NCI-H1436 treated with DMSO at 0.1 percent for 48 hours (cell line): ENCODE results near the gene FAM156A.
"Not testable (repeated sequence)": the region's sequence is repeated elsewhere in the genome, so short reads cannot be mapped to it uniquely, and the experiment has no call there.

ENCODE experiments used
- DNase-seq: peaks from one replicate; lab custom pipeline; 2025; lab: John Stamatoyannopoulos, UW

Gene FAM156A

GRCh38 chrX:52966993-52967738, 8.8 kb upstream of the FAM156A start:
- DNase-seq = not testable (repeated sequence)

DNA sequence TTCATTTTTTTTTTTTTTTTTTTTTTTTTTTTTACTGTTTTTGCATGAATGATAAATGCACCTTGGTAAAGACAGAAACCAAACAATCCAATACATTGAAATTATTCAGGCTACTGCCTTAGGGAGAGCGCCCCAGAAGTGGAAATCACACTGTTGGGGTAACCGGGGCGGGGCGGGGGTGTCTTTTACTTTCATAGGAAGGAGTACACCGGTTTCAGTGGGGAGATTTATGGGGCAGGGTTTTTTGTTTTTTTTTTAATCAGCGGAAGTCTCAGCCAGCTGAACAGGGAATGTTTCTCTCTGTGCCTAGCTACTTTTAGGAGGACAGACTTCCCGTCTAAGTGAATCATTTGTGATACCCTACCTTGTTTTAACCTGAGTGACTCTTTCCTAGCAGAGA, 643 bp upstream of the FAM156A start:
- not testable (repeated sequence) for DNase-seq

DNA sequence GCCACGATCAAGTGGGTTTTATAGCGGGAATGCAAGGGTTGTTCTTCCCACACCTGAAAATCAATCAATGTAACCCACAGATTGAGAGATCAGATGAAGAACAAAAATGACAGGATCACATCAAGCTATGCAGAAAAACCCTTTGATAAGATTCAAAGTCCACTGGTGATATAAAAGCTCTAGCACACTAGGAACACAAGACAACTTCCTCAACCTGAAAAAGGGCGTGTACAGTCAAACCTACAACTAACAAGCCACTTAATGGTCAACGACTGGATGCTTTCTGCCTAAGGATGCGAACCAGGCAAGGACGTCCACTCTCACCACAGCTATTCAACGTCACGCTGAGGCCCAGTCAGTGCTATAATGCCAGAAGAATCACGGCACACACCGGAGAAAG, 8.4 kb downstream of the FAM156A start:
- DNase-seq = not testable (repeated sequence)

DNA sequence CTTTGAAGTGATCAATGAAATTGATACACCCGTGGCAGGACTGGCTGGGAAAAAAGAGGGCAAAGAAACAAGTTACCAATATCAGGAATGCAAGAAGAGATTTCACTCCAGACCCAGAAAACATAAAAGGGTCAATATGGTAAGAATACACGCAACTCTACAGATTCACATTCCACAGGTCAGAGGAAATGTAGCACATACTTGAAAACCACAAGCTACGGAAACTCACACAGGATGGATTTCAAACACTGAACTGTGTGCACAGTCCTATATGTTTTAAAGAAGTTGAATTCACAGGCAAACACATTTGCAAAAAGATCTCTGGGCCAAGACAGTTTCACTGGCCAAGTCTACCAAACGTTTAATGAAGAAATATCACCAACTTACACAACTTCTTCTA, 9.0 kb downstream of the FAM156A start:
- not testable (repeated sequence) for DNase-seq

GRCh38 chrX:52948265-52948664, 10.1 kb downstream of the FAM156A start:
- DNase-seq = not testable (repeated sequence)

DNA sequence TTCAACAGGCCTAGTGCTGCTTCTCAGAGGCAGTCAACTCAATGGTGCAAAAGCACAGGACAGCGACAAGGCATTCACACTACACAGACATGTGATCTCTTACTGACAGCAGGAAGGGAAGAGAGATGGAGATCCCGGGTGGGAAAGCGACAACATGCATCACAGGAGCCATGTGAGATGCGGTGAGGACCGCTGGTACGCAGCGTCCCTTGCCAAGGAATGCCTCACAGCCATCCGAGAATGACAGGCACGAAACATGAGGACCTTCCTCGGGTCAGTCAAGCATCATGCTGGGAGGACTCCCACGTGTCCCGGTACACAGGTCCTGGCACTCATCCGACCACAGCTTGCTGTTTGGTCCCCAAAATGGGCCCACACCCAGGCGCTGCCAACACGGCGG, 10.8 kb downstream of the FAM156A start:
- not testable (repeated sequence) for DNase-seq

DNA sequence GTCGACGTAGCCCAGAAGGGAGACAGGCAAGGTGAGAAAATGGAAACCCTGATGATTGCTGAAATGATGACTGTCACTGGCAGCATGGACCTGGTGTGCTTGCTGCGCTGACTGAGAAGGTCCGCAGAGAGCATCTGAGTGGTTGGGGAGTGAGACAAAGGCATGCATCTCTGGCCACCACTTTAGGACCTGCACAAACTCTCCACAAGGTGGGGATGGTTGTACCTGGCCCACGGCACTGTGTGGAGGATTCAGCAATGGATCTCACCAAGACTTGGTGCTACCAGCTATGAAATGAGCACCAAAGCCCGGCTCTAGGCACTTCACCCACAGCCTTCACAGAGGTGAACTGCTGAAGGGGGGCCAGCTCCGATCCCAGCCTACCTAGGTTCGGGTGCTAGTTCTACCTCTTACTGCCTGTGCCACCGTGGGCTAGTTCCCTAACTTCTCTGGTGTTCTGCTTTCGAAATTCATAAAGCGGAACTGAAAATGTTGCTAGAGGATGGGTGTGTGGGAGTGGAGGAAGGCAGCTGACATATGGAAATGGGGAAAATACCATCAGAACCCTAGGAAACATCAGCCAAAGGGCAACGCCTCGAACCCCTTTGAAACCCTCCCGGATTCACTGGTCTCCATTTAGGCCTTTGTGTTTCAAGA, 12.4 kb downstream of the FAM156A start:
- not testable (repeated sequence) for DNase-seq

- not testable (repeated sequence) for DNase-seq
Observed at GRCh38 chrX:52941728-52942127, 16.6 kb downstream of the FAM156A start.

GRCh38 chrX:52940704-52941103, 17.6 kb downstream of the FAM156A start:
- not testable (repeated sequence) for DNase-seq

DNA sequence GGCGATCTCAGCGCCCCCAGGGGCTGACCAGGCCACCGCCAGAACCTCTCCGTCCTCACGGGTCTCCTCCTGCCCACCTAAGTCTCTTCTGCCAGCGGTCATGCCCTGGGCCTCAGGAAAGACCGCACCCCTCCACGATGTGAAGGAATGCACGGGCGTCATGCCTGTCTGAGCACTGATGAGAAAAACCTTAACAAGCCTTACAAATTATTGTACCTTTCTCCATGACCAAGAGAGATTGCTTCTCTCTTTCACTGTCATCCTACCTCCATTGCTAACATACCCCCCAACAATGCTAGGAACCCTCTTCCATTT, 22.9 kb downstream of the FAM156A start:
- not testable (repeated sequence) for DNase-seq

- peak; percentile 84 for DNase-seq
Observed at GRCh38 chrX:52934704-52935469, 23.4 kb downstream of the FAM156A start.

GRCh38 chrX:52933976-52934703, 24.2 kb downstream of the FAM156A start:
- no peak for DNase-seq

DNA sequence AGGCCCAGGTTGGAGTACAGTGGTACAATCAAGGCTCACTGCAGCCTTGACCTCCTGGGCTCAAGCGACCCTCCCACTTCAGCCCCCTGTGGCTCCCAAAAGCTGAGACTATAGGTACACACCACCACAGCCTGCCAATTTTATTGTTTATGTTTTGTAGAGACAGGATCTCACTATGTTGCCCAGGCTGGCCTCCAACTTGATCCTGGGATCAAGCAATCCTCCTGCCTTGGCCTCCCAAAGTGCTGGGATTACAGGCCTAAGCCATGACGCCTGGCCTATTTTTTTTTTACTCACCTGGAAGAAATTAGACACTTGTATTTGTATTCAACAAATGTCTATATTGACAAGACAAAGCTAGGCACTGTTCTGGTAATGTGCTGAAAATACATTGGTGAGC, 25.1 kb downstream of the FAM156A start:
- no peak for DNase-seq

- DNase-seq = not testable (repeated sequence)
Observed at GRCh38 chrX:52930214-52930613, 28.1 kb downstream of the FAM156A start.

DNA sequence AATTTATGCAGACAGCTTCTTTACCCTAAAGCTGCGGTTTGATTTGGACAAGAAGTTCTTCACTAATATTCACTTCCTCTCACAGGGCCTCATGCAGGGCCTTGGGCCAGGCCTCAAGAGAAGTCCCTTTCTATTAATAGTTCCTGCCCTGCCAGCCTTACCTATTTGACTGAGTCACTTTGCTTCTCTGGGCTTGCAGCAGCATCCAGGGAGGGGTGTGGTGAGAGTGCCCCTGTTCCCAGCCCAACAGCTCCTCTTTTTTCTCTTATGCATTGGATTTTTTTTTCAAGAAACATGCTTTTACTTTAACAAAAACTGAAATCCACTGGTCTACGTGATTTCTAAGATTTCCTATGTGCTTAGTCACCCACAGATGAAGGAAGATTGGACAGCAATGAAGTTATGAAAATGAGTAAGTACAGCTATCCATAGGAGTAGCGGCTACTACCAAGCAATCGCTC, 34.5 kb downstream of the FAM156A start:
- DNase-seq = no peak

GRCh38 chrX:52914704-52915103, 43.6 kb downstream of the FAM156A start:
- not testable (repeated sequence) for DNase-seq

- not testable (repeated sequence) for DNase-seq
Observed at GRCh38 chrX:52913681-52914080, 44.6 kb downstream of the FAM156A start.

DNA sequence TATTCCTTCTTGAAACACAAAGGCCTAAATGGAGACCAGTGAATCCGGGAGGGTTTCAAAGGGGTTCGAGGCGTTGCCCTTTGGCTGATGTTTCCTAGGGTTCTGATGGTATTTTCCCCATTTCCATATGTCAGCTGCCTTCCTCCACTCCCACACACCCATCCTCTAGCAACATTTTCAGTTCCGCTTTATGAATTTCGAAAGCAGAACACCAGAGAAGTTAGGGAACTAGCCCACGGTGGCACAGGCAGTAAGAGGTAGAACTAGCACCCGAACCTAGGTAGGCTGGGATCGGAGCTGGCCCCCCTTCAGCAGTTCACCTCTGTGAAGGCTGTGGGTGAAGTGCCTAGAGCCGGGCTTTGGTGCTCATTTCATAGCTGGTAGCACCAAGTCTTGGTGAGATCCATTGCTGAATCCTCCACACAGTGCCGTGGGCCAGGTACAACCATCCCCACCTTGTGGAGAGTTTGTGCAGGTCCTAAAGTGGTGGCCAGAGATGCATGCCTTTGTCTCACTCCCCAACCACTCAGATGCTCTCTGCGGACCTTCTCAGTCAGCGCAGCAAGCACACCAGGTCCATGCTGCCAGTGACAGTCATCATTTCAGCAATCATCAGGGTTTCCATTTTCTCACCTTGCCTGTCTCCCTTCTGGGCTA, 48.9 kb downstream of the FAM156A start:
- DNase-seq = not testable (repeated sequence)

DNA sequence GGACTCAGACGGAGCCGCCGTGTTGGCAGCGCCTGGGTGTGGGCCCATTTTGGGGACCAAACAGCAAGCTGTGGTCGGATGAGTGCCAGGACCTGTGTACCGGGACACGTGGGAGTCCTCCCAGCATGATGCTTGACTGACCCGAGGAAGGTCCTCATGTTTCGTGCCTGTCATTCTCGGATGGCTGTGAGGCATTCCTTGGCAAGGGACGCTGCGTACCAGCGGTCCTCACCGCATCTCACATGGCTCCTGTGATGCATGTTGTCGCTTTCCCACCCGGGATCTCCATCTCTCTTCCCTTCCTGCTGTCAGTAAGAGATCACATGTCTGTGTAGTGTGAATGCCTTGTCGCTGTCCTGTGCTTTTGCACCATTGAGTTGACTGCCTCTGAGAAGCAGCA, 50.4 kb downstream of the FAM156A start:
- not testable (repeated sequence) for DNase-seq

DNA sequence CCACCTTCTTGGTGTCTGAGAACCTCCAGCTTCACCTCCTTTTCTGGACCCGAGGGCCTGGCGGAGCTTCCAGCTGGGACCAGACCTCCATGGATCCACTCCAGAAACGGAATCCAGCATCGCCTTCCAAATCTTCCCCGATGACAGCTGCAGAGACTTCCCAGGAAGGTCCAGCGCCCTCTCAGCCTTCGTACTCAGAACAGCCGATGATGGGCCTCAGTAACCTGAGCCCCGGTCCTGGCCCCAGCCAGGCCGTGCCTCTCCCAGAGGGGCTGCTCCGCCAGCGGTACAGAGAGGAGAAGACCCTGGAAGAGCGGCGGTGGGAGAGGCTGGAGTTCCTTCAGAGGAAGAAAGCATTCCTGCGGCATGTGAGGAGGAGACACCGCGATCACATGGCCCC, 51.2 kb downstream of the FAM156A start:
- DNase-seq = not testable (repeated sequence)

DNA sequence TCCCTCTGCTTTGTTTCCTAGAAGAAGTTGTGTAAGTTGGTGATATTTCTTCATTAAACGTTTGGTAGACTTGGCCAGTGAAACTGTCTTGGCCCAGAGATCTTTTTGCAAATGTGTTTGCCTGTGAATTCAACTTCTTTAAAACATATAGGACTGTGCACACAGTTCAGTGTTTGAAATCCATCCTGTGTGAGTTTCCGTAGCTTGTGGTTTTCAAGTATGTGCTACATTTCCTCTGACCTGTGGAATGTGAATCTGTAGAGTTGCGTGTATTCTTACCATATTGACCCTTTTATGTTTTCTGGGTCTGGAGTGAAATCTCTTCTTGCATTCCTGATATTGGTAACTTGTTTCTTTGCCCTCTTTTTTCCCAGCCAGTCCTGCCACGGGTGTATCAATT, 52.2 kb downstream of the FAM156A start:
- DNase-seq = not testable (repeated sequence)
